Transverse colon (tissue), 3 donors: ENCODE results near the gene EHD4.

ENCODE experiments used
- POLR2A ChIP-seq: fragments of 450-650 bp; IDR thresholded peaks from one replicate; pipeline ENCODE4 v1.6.1; 2016; ENCODE audit warnings: antibody characterized with exemption, mild to moderate bottlenecking, moderate library complexity
- TF ChIP-seq, protein P1 (sequence below), 5 experiments: fragments of 200-600 bp in 3 of 5; fragments of 450-650 bp in 2 of 5; sonication (generic) in 3 of 5; IDR thresholded peaks; 1 replicate in 2 of 5; 2 replicates in 3 of 5; pipeline ENCODE4 v1.5.1; 2016 to 2017; ENCODE audit warnings: antibody characterized with exemption in 5 of 5, inconsistent platforms in 3 of 5, mild to moderate bottlenecking in 2 of 5, moderate library complexity in 1 of 5

DNA sequence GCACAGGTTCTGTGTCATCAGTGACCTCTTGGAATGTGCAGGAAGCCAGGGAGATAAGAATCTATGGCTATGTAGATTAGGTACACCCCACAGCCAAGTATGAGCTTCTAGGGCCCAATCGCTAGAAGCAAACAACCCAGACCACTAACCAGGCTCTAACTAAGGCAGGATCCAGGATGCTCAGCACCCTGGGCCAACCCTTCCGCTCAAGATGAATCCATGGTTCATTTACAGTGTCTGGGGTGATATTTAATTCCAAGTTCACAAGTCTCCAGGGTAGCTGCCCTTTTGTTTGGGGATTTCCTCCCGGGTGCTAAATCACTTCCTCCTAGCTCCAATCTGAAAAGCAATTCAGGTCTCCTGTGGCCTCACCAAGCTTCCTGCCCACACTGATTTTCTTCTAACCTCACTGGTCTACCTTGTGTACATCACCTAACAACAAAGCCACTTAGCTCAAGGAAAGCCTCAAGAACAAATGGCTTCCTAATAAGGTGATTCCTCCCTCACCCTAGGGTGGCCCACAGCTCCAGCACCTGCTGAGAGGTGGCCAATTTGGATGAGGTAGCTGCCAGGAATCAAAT lies 2.4 kb downstream of the EHD4 start:
- TF ChIP-seq, protein P1, sequence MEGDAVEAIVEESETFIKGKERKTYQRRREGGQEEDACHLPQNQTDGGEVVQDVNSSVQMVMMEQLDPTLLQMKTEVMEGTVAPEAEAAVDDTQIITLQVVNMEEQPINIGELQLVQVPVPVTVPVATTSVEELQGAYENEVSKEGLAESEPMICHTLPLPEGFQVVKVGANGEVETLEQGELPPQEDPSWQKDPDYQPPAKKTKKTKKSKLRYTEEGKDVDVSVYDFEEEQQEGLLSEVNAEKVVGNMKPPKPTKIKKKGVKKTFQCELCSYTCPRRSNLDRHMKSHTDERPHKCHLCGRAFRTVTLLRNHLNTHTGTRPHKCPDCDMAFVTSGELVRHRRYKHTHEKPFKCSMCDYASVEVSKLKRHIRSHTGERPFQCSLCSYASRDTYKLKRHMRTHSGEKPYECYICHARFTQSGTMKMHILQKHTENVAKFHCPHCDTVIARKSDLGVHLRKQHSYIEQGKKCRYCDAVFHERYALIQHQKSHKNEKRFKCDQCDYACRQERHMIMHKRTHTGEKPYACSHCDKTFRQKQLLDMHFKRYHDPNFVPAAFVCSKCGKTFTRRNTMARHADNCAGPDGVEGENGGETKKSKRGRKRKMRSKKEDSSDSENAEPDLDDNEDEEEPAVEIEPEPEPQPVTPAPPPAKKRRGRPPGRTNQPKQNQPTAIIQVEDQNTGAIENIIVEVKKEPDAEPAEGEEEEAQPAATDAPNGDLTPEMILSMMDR (IDR thresholded peaks at IDR 0.05), result no peak
- no peak for TF ChIP-seq POLR2A
